GM21423 (cell line): ENCODE results near the gene TMEM141.
"Not testable (repeated sequence)": the region's sequence is repeated elsewhere in the genome, so short reads cannot be mapped to it uniquely, and the experiment has no call there.

Source experiments
- ATAC-seq: cut with Tn5 transposase; IDR thresholded peaks from one replicate; pipeline ENCODE4 v1.9.1; 2021; ENCODE audit warnings: mild to moderate bottlenecking, moderate library complexity; ENCODE audit not compliant: unreplicated experiment

Gene TMEM141

DNA sequence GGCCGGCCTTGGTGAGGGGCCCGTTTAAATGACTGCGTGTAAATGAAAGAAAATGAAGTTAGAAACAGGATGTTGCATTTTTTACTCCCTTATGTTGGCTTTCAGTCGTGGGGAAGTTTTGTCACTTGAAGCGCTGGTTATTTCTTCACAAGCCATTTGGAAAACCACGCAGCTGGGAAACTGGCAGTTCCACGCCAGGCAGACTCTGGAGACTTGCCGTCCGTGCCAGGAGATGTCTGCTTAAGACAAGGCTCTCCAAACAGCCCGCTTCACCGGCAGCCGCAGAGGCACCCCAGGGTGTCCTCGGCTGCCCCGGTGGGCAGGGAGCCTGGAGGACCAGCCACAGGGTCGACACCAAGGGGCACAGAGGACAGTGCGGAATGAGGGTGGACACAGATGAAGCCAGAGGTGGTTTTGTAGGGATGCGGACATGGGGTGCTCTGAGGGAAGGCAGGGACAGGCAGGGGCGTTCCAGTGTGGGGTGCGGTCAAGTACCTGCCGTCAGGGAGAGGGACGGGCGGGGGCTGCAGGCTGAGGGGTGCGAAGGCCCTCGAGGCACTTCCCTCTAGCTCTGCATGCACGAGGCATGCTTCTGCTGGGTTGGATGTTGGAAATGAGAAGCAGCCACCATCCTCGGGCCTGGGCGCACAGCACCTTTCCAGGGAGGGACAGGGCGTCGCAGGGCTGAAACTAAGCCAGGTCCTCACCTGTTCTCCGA is 40.0 kb downstream of the TMEM141 start:
- ATAC-seq: no peak

DNA sequence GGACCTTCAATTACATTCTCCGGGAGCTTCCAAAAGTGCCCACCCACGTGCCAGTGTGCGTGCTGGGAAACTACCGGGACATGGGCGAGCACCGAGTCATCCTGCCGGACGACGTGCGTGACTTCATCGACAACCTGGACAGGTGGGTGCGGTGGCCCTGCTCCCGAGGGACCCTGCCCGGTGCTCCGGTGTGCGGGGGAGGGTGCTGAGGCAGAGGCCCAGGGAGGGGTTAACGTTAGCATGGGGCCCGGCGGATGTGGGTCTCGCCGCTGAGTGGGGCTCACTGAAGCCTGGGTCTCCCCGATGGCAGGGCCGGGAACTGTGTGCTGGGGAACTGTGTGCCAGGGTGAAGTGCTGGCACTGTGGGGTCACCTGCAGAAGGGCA is 40.6 kb downstream of the TMEM141 start:
- ATAC-seq: no peak

DNA sequence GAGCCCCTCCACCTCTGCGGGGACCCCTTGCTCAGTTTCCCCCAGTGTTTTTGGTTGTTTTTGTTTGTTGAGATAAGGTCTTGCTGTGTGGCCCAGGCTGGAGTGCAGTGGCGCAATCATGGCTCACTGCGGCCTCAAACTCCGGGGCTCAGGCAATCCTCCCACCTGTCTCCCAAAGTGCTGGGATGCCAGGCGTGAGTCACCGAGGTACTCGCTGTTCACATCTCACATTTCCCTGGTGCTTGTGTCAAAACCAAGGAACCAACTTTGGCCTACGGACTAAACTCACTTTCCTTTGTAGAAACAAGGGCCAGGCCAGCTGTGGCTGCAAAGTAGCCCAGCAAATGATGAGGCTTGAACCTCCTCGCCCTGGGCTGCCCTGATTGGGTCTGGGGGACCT is 41.4 kb downstream of the TMEM141 start:
- no peak for ATAC-seq

DNA sequence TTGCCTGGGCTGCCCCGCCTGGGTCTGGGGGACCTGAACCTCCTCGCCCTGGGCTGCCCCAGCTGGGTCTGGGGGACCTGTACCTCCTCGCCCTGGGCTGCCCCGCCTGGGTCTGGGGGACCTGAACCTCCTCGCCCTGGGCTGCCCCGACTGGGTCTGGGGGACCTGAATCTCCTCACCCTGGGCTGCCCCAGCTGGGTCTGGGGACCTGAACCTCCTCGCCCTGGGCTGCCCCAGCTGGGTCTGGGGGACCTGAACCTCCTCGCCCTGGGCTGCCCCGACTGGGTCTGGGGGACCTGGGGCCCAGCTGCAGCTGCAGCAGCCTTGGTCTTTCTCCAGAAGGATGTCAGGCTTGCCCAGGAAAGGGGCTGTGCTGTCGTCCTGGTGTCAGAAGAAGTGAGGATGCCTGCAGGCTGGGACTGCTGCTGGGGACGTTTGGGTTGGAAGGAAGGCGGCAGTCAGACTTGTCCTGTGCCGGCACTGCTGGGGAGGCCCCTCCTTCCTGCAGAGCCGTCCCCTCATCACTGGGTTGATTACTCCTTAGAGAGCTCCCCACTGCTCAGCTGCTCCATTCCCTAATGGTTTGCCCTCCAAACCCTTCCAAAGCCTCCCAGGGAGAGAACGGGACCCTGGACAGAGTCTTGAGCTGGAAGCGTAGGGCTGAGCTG is 42.4 kb downstream of the TMEM141 start:
- not testable (repeated sequence) for ATAC-seq

DNA sequence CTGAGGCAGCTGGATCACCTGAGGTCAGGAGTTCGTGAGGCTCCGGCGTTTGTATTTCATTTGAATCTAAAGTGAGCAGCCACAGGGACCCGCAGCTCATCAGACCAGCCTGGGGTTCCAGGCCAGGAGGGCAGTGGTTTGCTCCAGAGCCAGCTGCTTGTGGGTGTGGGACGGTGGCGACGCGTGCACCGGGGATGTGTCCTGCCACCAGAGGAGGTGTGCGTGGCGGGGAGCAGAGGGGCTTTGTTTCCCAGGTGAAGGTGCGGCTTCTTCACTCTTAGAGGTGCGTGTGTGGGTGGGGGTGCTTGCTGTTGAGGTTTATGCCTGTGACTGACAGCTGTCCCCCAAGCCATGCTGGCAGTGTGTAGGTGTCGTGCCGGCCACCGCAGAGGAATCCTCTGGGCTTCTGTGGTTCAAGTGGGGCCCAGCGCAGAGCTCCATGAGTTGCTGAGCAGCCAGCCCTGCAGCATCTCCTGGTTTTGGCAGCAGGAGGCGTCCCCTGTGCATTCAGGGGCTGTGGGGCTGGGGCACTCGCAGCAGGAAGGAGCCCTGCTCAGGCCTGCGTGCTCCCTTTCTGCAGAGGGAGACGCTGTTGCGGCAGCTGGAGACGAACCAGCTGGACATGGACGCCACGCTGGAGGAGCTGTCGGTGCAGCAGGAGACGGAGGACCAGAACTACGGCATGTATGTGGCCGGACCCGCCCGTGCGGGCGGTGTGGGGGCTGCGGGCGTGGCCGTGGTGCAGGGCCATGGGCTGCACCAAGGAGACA is 44.2 kb downstream of the TMEM141 start:
- no peak for ATAC-seq

DNA sequence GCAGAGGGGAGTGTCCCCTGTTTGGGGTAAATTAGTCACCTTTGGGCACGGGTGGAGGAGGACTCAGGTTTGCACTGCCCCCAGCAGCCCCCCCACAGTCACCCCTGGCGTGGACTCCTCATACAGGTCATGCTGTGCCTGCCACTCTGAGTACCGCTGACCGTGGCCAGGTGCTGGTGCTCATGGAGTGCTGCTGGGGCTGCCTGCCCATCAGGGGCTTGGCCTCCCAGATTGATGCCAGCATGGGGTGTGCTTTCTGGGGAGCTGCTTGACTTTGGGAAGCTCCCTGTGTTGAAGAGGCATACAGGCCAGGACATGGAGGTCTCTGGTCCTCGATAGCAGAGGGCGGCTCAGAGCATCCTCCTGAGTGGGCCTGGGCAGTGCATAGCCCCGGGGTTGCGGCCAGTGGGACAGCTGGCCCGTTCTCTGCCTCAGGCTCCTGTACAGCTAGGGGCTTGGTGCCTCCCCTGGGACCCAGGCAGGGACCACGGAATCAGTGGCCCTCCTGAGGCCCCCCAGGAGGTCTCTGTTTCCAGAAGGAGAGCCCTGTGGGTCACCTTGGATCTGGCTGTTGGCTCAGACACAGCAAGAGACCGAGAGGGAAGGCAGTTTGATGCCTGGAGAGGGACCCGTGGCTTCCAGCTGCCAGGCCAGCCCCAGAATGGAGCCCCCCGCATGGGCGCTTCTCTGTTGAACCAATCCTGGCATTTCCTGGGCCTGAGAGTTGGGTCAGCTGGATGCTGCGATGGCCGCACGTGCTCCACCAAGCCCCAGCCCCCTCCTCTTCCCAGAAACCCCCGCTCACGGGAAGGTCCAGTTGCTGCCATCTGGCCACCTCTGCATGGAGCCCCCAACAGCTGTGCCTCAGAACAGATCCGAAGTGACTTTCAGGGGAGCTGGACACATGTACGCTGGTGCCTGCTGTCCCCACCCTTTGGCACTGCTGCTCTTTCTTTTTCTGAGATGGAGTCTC is 45.1 kb downstream of the TMEM141 start:
- no peak for ATAC-seq

DNA sequence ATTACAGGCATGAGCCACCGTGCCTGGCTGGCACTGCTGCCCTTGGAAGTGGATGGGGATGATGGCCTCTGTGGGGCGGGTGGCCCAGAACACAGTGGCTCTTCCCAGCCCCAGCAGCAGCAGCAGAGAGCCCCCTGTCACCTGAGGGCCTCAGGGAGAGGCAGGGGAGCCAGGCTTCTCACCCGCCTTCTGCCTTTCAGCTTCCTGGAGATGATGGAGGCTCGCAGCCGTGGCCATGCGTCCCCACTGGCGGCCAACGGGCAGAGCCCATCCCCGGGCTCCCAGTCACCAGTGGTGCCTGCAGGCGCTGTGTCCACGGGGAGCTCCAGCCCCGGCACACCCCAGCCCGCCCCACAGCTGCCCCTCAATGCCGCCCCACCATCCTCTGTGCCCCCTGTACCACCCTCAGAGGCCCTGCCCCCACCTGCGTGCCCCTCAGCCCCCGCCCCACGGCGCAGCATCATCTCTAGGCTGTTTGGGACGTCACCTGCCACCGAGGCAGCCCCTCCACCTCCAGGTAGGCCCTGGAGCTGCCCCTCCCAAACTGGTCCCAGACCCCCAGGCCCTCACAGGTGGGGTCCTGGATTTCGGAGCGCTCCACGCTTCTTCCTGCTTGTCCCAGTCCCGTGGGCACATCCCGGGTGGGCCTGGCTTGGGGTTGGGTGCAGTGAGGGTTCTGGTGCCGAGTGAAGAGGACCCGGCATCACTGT is 46.2 kb downstream of the TMEM141 start:
- ATAC-seq: no peak

DNA sequence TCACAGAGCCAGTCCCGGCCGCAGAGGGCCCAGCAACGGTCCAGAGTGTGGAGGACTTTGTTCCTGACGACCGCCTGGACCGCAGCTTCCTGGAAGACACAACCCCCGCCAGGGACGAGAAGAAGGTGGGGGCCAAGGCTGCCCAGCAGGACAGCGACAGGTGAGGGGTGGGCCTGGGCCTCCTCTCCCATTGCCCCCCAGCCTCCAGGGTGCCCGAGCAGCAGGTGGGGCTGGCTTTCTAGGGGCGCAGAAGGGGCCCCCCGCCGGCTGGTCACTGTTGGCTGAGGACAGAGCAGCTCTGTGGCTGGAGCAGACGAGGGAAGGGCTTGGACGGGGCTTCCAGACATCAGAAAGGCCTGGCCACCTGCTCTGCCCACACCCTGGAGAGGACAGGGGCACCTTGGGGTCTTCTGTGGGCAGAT is 46.7 kb downstream of the TMEM141 start:
- not testable (repeated sequence) for ATAC-seq

DNA sequence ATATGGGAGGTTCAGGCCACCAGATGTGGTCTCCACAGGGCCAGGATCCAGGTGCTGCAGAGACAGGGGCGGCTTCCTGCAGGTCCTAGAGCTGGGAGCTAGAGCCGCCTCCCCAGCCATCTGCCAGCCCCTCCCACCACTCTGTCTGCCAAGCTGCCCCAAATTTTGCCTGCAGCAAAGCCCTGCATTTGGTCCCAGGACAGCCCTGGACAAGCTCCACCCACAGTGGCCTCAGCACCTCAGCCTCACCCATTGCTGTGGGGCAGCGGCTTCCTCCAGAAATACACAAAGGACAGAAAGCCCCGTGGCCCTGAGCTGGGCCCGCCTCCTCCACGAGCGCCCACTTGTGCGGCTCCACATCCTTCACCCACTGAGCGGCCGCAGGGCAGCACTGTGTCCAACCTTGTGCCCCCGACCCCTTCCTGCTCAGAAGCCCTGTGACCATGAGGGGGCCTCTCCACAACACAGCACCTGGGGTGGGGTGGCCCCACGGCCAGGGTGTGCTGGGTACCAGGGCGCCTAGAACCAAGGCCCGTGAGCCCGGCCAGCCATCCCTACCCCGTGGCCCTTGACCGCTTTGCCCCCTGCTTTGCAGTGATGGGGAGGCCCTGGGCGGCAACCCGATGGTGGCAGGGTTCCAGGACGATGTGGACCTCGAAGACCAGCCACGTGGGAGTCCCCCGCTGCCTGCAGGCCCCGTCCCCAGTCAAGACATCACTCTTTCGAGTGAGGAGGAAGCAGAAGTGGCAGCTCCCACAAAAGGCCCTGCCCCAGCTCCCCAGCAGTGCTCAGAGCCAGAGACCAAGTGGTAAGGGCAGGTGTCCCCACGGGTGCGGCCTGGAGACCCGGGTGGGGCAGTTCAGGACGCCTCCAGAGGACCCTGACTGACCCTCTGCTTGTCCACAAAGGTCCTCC is 47.4 kb downstream of the TMEM141 start:
- ATAC-seq: no peak

DNA sequence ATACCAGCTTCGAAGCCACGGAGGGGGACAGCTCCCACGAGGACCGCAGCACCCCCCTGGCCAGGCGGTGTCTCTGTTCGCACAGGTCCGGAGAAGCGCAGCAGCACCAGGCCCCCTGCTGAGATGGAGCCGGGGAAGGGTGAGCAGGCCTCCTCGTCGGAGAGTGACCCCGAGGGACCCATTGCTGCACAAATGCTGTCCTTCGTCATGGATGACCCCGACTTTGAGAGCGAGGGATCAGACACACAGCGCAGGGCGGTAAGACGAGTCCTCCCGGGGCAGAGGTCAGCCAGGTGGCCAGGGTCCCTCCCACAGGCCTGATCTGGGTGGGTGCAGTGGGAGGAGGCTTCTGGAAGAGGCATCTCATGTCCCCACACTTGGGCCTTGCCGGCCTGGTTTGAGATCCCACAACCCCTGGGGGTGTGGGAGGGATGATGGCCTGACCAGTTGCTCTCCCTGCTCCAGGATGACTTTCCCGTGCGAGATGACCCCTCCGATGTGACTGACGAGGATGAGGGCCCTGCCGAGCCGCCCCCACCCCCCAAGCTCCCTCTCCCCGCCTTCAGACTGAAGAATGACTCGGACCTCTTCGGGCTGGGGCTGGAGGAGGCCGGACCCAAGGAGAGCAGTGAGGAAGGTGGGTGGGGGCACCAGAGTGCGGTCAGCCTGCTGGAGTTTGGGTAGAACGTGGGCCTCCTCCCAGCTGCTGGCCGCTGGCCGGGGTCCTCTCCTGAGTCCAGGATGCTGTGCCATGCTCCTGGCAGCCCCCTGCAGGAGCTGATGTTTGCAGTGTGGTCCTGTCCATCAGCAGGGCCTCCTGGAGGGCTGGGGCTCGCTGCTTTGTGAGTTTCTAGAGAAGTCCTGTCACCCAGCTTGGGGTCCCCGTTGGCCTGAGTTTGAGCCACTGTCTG is 48.3 kb downstream of the TMEM141 start:
- ATAC-seq: no peak

DNA sequence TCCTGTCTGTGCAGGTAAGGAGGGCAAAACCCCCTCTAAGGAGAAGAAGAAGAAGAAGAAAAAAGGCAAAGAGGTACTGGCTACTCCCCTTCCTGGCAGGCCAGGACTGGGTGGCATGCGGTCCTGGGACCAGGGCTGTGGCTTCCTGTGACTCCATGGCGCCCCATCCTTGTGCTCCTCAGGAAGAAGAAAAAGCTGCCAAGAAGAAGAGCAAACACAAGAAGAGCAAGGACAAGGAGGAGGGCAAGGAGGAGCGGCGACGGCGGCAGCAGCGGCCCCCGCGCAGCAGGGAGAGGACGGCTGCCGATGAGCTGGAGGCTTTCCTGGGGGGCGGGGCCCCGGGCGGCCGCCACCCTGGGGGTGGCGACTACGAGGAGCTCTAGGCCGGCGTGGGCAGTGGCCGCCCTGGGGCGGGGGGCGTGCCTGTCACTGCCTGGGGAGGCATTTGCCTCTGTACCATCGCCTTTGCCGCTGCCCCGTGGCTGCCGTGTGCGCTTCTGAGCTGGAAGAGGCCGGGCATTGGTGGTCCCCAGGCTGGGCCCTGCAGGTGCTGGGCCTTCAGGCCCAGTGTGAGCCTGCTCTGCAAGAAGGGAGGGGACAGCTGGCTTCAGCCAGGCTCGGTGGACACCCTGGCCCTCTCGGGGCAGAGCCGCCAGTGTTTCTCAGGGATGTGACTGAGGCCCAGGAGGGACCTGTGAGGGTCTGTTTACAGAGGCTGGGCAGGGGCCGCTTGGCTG is 49.2 kb downstream of the TMEM141 start:
- no peak for ATAC-seq

DNA sequence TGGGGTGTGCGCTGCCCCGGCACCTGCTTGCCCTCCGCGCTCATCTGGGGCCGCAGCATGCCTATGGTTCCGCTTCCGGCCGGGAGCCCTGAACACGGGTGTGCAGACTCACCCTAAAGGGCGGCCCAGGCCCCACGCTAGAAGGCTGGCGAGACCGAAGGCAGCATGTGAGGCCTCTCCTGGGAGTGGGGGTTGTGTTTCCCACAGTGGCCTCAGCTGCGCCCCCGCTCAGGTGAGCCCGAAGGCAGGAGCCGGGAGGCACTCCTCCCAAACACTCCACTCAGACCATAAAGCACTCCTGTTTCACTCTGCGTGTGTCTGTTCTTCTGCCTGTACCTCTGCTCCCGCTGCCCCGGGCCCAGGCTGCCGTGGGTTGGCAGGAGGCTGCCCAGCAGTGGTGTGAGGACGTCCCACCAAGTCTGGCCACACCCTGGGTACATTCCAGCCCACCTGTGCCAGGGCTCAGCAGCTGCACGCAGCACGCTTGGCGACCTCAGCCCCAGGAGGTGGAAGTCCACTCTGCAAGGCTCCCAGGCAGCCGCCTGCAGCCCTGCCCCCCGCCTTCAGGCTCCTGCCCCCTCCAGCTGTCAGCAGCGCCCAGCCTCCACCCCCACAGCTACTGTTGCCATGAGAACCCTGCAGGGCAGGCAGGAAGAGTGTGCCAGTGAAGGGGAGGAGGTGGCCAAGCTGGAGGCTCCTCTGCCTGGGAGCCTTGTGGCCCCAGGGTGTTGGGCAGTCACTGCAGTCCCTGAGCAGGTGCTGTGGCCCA is 49.9 kb downstream of the TMEM141 start:
- no peak for ATAC-seq

DNA sequence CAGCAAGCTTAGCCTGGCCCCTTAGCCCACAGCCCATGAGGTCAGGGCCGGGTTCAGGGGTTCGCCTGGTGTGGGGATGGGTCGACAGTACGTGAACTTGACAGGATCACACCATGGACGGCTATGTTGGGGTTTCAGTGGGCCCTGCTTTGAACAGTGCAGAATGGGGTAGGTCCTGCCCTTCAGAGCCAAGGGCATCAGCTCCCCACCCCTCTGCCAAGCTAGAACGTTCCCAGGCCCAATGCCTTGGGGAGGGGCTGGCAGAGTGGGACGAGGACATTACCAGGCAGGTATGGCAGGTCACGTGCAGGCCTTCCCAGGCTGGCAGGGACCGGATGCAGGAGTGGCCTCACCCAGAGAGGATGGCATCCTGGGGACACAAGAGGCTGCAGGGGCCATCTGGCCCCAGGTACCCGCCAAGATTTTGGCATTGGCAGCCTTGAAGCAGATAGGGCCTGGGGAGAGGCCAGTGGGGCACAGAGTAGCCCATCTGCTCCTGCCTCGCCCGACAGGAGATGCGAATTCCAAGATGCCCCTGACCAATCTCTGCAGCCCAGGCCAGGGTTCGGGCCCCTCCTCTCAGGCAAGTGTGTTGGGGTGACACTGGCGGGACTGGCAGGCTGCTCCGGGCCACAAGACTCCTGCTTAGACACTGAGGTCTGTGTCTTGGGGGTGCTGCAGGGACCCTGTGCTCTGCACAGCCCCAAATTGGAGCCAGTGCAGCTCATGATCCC is 50.7 kb downstream of the TMEM141 start:
- not testable (repeated sequence) for ATAC-seq

DNA sequence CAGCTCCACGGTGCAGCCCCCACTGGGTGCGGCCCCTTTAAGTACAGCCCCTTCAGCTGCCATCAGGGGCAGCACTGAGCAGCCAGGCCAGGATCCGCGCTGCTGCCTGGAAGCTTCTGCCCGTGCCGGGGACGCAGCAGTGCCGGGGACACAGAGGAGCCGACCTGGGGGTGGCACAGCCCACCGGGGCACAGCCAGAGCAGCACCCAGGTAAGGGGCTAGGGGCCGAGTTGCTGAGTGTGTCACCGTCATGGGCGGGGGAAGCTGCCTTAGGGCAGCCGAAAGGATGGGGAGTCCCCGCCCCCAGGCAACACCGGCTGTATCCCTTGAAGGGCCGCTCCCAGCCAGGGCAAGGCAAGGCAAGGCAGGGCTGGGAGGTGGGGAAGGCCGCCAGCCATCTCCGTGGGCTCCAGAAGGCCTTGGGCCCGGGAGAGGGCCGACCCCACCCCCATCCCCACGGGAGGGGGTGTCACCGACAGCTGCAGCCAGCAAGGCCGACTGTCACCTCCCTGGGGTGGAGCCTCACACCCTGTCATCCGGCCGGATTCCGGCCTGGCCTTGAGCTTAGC is 51.3 kb downstream of the TMEM141 start, which contains the start of gene AJM1:
TSS of gene AJM1 (plus strand) at position 99 of the 569 bp plus-strand sequence. CDS start 1,937 bp downstream, outside the sequence.
- ATAC-seq: peak; percentile 64
